Measurements from ENCODE around the gene AS3MT.
"Not testable (repeated sequence)": the region's sequence is repeated elsewhere in the genome, so short reads cannot be mapped to it uniquely, and the experiment has no call there.

AS3MT gene

DNA sequence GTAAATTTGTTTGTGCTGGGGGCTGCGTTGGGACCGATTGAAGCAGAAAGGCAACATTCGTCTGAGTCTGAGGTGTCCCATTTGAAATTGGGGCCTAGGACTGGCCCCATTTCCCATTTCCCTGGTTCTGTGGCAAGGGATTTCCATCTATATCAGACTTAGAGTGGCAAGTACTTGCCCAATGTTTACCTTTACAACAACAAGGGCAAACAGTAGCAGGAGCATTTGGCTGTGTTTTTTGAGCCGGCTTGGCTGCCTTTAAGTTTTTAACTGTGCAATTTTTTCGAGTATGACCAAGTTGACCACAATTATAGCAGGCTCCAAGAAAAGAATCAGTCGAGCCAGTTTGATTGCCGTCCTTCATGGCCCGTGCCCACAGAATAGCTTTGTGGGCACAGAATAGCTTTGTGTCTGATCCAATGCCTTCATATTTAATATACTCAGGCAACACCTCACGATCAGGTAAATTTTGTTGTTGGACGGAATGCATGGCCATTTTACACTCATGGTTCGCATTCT, 27.4 kb upstream of the AS3MT start:
- no peak for ATAC-seq (ENCODE audit: low read depth)
- no peaks in the 10 kb centered on the region for H3K4me1 Mint-ChIP-seq
- no peak for DNase-seq (ENCODE audit: low spot score in 2 of 2)
- H3K27ac Mint-ChIP-seq = no peak overlapping the region
- peaks cover 14% of the 10 kb centered on the region for H3K27me3 Mint-ChIP-seq
- no peaks in the 10 kb centered on the region for H3K36me3 Mint-ChIP-seq
- H3K4me3 Mint-ChIP-seq = no peak overlapping the region
- H3K9me3 Mint-ChIP-seq = peaks cover 21% of the 10 kb centered on the region

- not testable (repeated sequence) for H3K4me3 Mint-ChIP-seq; H3K36me3 Mint-ChIP-seq; H3K27ac Mint-ChIP-seq; ATAC-seq (ENCODE audit: low read depth); H3K4me1 Mint-ChIP-seq; DNase-seq (ENCODE audit: low spot score in 2 of 2)
- H3K27me3 Mint-ChIP-seq = peaks cover 14% of the 10 kb centered on the region
- H3K9me3 Mint-ChIP-seq = peaks cover 16% of the 10 kb centered on the region
Observed at GRCh38 chr10:102843139-102843538, 26.1 kb upstream of the AS3MT start.

- H3K9me3 Mint-ChIP-seq; H3K4me3 Mint-ChIP-seq; ATAC-seq (ENCODE audit: low read depth); H3K27ac Mint-ChIP-seq; H3K36me3 Mint-ChIP-seq; H3K4me1 Mint-ChIP-seq; DNase-seq (ENCODE audit: low spot score in 2 of 2): not testable (repeated sequence)
- peaks cover 14% of the 10 kb centered on the region for H3K27me3 Mint-ChIP-seq
Observed at GRCh38 chr10:102844190-102844776, 25.0 kb upstream of the AS3MT start.

- DNase-seq (ENCODE audit: low spot score in 2 of 2) (no peak), ATAC-seq (ENCODE audit: low read depth) (no peak)
- Mint-ChIP-seq H3K36me3 (no peaks in the 10 kb centered on the region), H3K27ac (no peak overlapping the region), H3K4me1 (no peaks in the 10 kb centered on the region), H3K27me3 (peaks cover 11% of the 10 kb centered on the region), H3K9me3 (peaks cover 10% of the 10 kb centered on the region), H3K4me3 (no peak overlapping the region)
Observed at GRCh38 chr10:102845352-102845902, 23.8 kb upstream of the AS3MT start.

DNA sequence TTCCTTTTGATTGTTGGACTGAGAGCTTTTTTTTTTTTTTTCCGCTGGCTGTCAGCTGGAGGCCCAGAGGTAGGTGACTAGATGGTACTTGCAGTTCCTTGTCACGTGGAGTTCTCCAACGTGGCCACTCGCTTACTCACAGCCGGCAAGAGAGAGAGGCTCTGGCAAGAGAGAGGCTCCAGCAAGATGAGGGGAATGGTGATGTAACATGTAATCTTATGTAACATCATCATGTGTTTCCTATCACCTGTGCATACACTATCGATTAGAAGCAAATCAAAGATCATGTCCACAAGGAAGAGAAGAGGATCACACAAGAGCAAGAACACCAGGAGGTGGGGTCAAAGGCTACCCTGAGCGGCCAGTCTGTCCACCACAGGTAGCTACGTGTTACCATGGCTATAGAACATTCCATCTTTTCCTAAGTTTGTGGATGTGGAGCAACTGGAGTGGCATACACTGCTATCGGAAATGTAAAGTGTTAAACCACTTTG, 19.2 kb upstream of the AS3MT start:
- no peaks in the 10 kb centered on the region for H3K9me3 Mint-ChIP-seq
- no peak overlapping the region for H3K27ac Mint-ChIP-seq
- DNase-seq (ENCODE audit: low spot score in 2 of 2) (no peak), ATAC-seq (ENCODE audit: low read depth) (no peak)
- peaks cover 3% of the 10 kb centered on the region for H3K4me1 Mint-ChIP-seq
- no peaks in the 10 kb centered on the region for H3K36me3 Mint-ChIP-seq
- H3K27me3 Mint-ChIP-seq = no peaks in the 10 kb centered on the region
- no peak overlapping the region for H3K4me3 Mint-ChIP-seq

- ATAC-seq (ENCODE audit: low read depth); H3K27ac Mint-ChIP-seq; H3K27me3 Mint-ChIP-seq; H3K36me3 Mint-ChIP-seq; DNase-seq (ENCODE audit: low spot score in 2 of 2); H3K9me3 Mint-ChIP-seq; H3K4me3 Mint-ChIP-seq; H3K4me1 Mint-ChIP-seq: not testable (repeated sequence)
Observed at GRCh38 chr10:102853237-102853636, 16.0 kb upstream of the AS3MT start.

DNA sequence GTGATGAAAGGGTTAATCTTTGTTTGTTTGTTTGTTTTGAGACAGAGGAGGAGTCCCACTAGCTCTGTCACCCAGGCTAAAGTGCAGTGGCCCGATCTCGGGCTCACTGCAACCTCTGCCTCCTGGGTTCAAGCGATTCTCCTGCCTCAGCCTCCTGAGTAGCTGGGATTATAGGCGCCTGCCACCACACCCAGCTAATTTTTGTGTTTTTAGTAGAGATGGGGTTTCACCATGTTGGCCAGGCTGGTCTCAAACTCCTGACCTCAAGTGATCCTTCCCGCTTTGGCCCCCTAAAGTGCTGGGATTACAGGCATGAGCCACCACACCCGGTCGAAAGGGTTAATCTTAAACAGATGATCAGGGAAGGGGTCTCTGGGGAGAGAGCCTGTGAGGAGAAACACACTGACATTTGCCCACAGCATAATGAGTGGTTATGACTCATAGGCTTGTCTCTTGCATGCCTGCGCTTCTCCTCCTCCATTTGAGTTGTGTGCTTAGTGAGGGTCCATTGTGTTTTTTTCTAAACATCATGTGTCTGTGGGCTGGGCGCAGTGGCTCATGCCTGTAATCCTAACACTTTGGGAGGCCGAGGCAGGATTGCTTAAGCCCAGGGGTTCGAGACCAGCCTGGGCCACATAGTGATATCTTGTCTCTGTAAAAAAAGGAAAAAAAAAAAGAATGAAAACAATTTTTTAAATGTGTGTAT, 13.4 kb upstream of the AS3MT start:
- H3K9me3 Mint-ChIP-seq; H3K4me3 Mint-ChIP-seq; ATAC-seq (ENCODE audit: low read depth); H3K27me3 Mint-ChIP-seq; H3K27ac Mint-ChIP-seq; DNase-seq (ENCODE audit: low spot score in 2 of 2); H3K4me1 Mint-ChIP-seq: not testable (repeated sequence)
- H3K36me3 Mint-ChIP-seq = peaks cover 16% of the 10 kb centered on the region

DNA sequence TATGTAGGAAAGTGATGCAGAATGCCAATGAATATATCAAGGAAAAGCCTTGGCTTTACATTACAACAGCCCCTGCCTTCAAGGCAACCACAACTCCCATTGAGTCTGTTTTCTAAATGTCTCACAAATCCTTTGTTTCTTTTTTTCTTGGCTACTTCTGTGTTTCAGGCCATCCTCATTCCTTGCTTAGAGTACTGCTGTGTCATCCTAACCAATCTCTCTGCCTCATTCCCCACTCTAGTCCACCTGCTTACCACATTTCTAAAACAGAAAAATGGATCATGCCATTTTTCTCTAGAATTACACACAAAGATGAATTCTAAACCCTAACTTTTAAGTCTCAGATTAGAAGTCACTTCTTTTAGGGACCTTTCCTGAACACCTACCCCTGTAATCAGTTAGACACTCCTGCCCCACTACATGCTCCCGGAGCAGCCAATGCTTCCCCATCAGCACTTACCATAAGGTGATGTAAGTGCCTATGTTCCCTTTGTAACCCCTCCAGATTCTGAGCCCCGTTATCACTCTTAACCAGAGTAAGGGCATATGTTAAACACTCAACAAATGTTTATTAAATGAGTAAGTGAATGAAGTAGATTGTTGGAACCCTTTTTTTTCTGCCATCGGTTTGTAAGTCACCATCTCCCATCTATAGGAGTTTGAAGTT, 12.4 kb upstream of the AS3MT start:
- no peaks in the 10 kb centered on the region for H3K9me3 Mint-ChIP-seq
- DNase-seq (ENCODE audit: low spot score in 2 of 2) = no peak
- no peaks in the 10 kb centered on the region for H3K27me3 Mint-ChIP-seq
- ATAC-seq (ENCODE audit: low read depth) = no peak
- H3K36me3 Mint-ChIP-seq = peaks cover 20% of the 10 kb centered on the region
- no peak overlapping the region for H3K4me3 Mint-ChIP-seq
- H3K4me1 Mint-ChIP-seq = peaks cover 3% of the 10 kb centered on the region
- H3K27ac Mint-ChIP-seq = no peak overlapping the region

GRCh38 chr10:102859911-102860310, 9.4 kb upstream of the AS3MT start:
- ATAC-seq (ENCODE audit: low read depth) = no peak
- Mint-ChIP-seq H3K4me1 (no peaks in the 10 kb centered on the region), H3K36me3 (peaks cover 31% of the 10 kb centered on the region), H3K9me3 (no peaks in the 10 kb centered on the region), H3K4me3 (no peak overlapping the region), H3K27ac (no peak overlapping the region), H3K27me3 (no peaks in the 10 kb centered on the region)
- no peak for DNase-seq (ENCODE audit: low spot score in 2 of 2)

- Mint-ChIP-seq H3K4me3 (no peak overlapping the region), H3K36me3 (peaks cover 31% of the 10 kb centered on the region), H3K27me3 (no peaks in the 10 kb centered on the region), H3K9me3 (no peaks in the 10 kb centered on the region), H3K4me1 (no peaks in the 10 kb centered on the region), H3K27ac (no peak overlapping the region)
- DNase-seq (ENCODE audit: low spot score in 2 of 2) (no peak), ATAC-seq (ENCODE audit: low read depth) (no peak)
Observed at GRCh38 chr10:102863660-102864059, 5.6 kb upstream of the AS3MT start.

DNA sequence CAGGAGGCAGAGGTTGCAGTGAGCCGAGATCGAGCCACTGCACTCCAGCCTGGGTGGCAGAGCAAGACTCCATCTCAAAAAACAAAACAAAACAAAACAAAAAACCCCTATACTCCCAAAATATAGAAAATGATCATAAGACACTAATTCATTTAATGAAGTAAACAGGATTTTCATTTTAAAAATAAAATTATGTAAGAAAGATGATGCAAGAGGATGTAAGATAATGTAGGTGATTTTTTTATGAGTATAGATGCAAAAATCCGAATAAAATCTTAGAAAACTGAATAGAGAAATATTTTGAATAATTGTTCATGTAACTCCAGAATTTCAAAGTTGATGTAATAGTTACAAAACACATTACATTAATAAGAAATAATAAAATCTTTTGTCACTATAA, 3.6 kb upstream of the AS3MT start:
- Mint-ChIP-seq H3K9me3 (no peaks in the 10 kb centered on the region), H3K36me3 (peaks cover 22% of the 10 kb centered on the region), H3K27ac (no peak overlapping the region), H3K27me3 (peaks cover 15% of the 10 kb centered on the region), H3K4me3 (no peak overlapping the region), H3K4me1 (peaks cover 10% of the 10 kb centered on the region)
- no peak for DNase-seq (ENCODE audit: low spot score in 2 of 2)
- no peak for ATAC-seq (ENCODE audit: low read depth)

DNA sequence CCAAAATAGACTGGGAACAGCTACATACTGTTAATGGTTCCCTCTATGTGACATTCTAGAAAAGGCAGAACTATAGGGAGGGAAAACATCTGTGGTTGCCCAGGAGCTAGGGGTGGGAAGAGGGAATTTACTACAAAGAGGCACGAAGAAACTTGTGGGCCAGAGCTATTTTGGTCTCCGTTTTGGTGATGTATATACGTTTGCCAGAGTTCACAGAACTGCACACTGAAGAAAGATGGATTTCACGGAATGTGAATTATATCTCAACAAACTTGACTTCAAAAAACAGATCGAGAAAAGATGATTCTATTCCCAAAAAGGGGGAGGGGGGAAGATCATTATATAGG, 386 bp upstream of the AS3MT start:
- Mint-ChIP-seq H3K27ac (no peak overlapping the region), H3K9me3 (no peaks in the 10 kb centered on the region), H3K4me3 (peak overlapping the region; percentile 69), H3K4me1 (peaks cover 12% of the 10 kb centered on the region), H3K36me3 (peaks cover 10% of the 10 kb centered on the region), H3K27me3 (peaks cover 21% of the 10 kb centered on the region)
- DNase-seq (ENCODE audit: low spot score in 2 of 2) = no peak
- ATAC-seq (ENCODE audit: low read depth) = no peak

DNA sequence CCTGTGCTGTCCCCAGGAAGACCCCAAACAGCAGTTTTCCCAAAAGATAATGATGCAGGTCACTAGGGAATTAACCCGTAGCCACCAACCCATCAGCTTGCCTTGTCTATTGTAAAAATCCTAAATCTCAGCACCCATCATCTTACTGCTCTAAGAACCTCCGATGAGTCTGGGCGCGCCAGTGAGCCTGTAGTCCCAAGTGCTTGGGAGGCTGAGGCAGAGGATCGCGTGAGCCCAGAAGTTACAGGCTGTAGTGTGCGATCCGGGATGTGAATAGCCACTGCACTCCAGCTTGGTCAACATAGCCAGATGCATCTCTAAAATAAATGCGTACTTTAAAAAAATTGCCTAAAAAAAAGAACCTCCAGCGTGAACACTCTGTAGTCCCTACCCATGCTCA, 951 bp downstream of the AS3MT start:
- peaks cover 21% of the 10 kb centered on the region for H3K27me3 Mint-ChIP-seq
- peaks cover 12% of the 10 kb centered on the region for H3K4me1 Mint-ChIP-seq
- ATAC-seq (ENCODE audit: low read depth) (no peak), DNase-seq (ENCODE audit: low spot score in 2 of 2) (no peak)
- H3K4me3 Mint-ChIP-seq = peak overlapping the region; percentile 79
- H3K27ac Mint-ChIP-seq = no peak overlapping the region
- no peaks in the 10 kb centered on the region for H3K9me3 Mint-ChIP-seq
- peaks cover 8% of the 10 kb centered on the region for H3K36me3 Mint-ChIP-seq

DNA sequence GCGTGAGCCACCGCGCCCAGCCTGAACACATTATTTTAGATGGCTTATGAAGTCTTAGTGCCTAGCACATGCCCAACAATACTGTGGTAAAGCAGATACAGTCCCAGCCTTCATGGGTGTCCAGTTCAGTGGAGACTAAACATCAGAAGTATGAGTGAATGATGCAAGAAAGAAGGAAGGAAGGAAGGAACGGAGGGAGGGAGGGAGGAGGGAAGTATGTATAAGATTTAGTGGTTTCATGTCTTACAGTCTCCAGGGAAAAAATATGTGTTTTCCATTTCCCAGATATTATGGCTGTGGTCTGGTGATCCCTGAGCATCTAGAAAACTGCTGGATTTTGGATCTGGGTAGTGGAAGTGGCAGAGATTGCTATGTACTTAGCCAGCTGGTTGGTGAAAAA, 2.9 kb downstream of the AS3MT start:
- DNase-seq (ENCODE audit: low spot score in 2 of 2) = no peak
- Mint-ChIP-seq H3K9me3 (no peaks in the 10 kb centered on the region), H3K36me3 (peaks cover 4% of the 10 kb centered on the region)

More for the DNA sequence above, 2.9 kb downstream of the AS3MT start:
- H3K4me3 Mint-ChIP-seq = no peak overlapping the region
- H3K27me3 Mint-ChIP-seq = peaks cover 21% of the 10 kb centered on the region
- no peak overlapping the region for H3K27ac Mint-ChIP-seq
- H3K4me1 Mint-ChIP-seq = peaks cover 12% of the 10 kb centered on the region
- ATAC-seq (ENCODE audit: low read depth) = no peak
